Mesothelial cell of epicardium (in vitro differentiated cells): ENCODE measurements around the gene POLR2H. TPM values are rescaled to one million over a fixed set of nuclear protein-coding genes. Genes with fewer than 3 reads are reported as not detected.

Experiments
- DNase-seq, 2 experiments: peaks; one replicate each; pipeline ENCODE4 v3.0.0; 2021; ENCODE audit warnings: low spot score in 2 of 2; ENCODE audit not compliant: unreplicated experiment in 2 of 2
- H3K27ac Mint-ChIP-seq: 2 replicates; pipeline ENCODE4 v1.8.0; 2021; ENCODE audit warnings: mixed read lengths
- H3K27me3 Mint-ChIP-seq: 2 replicates; pipeline ENCODE4 v1.8.0; 2021; ENCODE audit warnings: low read depth, mixed read lengths
- H3K36me3 Mint-ChIP-seq: 2 replicates; pipeline ENCODE4 v1.8.0; 2021; ENCODE audit warnings: mixed read lengths
- H3K4me1 Mint-ChIP-seq: 2 replicates; pipeline ENCODE4 v1.8.0; 2021; ENCODE audit warnings: mixed read lengths
- H3K4me3 Mint-ChIP-seq: 2 replicates; pipeline ENCODE4 v1.8.0; 2021; ENCODE audit warnings: mild to moderate bottlenecking, moderate library complexity, mixed read lengths
- H3K9me3 Mint-ChIP-seq: 2 replicates; pipeline ENCODE4 v1.8.0; 2021; ENCODE audit warnings: mixed read lengths
- total RNA-seq: library from RNA; stranded (reverse); gene quantifications from 3 replicates; pipeline ENCODE4 v1.2.1, GENCODE V29; 2021
- TF ChIP-seq, protein P1 (sequence below): fragments of 200-600 bp; sonication (generic); IDR thresholded peaks from one replicate; pipeline ENCODE4 v1.5.0; 2021; ENCODE audit warnings: antibody characterized with exemption; ENCODE audit not compliant: unreplicated experiment

The POLR2H gene
- total RNA-seq, 1 donor from 2014 or later, result 82.4 TPM

DNA sequence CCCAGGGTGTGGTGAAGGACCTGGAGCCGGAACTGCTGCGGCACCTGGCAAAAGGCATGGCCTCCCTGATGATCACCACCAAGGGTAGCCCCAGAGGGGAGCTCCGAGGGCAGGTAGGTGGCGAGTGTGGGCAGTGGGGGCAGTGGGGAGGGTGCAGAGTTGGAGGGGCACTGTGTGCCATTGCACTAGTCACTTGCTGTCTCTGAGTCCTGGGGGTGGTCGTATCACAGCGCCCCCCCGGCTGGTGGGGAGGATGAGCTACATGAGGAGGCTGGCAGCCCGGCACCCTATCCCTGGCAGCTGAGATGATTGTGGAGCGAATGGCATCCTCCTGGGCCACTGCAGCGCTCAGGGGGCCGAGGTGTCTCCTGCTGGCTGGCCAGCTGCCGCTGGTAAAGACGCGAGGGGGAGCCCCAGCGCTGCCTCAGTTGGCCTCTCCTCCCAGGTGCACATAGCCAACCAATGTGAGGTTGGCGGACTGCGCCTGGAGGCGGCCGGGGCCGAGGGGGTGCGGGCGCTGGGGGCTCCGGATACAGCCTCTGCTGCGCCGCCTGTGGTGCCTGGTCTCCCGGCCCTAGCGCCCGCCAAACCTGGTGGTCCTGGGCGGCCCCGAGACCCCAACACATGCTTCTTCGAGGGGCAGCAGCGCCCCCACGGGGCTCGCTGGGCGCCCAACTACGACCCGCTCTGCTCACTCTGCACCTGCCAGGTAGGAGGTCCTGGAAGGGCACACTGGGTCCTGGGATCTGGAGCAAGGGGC, 24.7 kb downstream of the POLR2H start:
- TF ChIP-seq, protein P1, sequence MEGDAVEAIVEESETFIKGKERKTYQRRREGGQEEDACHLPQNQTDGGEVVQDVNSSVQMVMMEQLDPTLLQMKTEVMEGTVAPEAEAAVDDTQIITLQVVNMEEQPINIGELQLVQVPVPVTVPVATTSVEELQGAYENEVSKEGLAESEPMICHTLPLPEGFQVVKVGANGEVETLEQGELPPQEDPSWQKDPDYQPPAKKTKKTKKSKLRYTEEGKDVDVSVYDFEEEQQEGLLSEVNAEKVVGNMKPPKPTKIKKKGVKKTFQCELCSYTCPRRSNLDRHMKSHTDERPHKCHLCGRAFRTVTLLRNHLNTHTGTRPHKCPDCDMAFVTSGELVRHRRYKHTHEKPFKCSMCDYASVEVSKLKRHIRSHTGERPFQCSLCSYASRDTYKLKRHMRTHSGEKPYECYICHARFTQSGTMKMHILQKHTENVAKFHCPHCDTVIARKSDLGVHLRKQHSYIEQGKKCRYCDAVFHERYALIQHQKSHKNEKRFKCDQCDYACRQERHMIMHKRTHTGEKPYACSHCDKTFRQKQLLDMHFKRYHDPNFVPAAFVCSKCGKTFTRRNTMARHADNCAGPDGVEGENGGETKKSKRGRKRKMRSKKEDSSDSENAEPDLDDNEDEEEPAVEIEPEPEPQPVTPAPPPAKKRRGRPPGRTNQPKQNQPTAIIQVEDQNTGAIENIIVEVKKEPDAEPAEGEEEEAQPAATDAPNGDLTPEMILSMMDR, result no peak
- no peak overlapping the region for H3K27ac Mint-ChIP-seq

DNA sequence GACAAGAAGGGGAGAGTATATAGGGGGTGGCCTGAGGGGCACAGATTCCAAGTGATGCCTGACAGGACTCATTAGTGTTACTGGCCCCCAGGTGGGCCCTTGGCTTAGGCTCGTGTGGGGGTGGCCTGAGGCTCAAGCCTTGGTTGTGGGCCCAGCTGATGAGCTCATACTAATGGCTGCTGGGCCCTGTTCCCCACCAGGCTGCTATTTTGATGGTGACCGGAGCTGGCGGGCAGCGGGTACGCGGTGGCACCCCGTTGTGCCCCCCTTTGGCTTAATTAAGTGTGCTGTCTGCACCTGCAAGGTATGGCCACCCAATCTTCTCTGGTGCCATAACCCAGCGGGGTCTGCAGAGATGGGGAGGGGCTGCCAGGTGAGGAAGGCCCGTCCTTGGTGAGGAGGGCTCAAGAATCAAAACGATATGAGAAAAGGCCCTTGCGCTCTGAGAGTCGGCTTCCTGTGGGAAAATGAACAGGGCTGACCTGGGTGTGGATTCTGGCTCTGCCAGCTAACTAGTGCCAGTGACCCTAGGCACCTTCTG, 25.7 kb downstream of the POLR2H start:
- TF ChIP-seq, protein P1, result no peak
- no peaks in the 10 kb centered on the region for H3K36me3 Mint-ChIP-seq
- no peaks in the 10 kb centered on the region for H3K9me3 Mint-ChIP-seq
- H3K4me3 Mint-ChIP-seq, result no peak overlapping the region
- H3K4me1 Mint-ChIP-seq, result no peaks in the 10 kb centered on the region
- no peak for DNase-seq
- no peak overlapping the region for H3K27ac Mint-ChIP-seq
- H3K27me3 Mint-ChIP-seq, result peaks cover 10% of the 10 kb centered on the region

More for the DNA sequence above, 24.7 kb downstream of the POLR2H start:
- no peak for DNase-seq
- Mint-ChIP-seq H3K4me1 (no peaks in the 10 kb centered on the region), H3K36me3 (no peaks in the 10 kb centered on the region), H3K27me3 (peaks cover 21% of the 10 kb centered on the region), H3K4me3 (no peak overlapping the region), H3K9me3 (no peaks in the 10 kb centered on the region)

DNA sequence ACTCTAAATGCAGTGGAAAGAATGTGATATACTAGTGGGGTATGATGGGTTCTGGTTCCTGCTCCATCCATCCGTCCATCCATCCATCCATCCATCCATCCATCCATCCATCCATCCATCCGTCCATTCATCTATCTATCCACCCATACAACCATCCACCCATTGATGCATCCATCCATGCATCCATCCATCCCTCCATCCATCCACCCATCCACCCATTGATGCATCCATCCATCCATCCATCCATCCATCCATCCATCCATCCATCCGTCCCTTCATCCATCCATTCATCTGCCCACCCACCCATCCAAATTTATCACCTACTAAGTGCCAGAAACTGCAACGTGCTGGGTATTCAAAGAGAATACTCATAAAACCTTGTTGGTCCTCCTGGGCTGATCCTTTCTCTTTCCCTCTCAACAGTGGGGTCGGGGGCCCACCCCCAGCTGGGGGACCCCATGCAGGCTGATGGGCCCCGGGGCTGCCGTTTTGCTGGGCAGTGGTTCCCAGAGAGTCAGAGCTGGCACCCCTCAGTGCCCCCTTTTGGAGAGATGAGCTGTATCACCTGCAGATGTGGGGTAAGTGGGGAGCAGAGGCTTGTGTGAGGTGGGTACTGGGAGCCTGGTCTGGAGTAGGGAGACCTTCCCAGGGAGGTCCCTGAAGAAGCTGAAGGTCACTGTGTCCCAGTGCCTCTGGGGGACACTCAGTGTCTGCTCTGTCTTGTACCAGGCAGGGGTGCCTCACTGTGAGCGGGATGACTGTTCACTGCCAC, 26.8 kb downstream of the POLR2H start:
- TF ChIP-seq, protein P1, result no peak
- H3K4me1 Mint-ChIP-seq, result no peaks in the 10 kb centered on the region
- H3K27me3 Mint-ChIP-seq, result peaks cover 3% of the 10 kb centered on the region
- DNase-seq, result no peak
- no peak overlapping the region for H3K27ac Mint-ChIP-seq
- H3K36me3 Mint-ChIP-seq, result no peaks in the 10 kb centered on the region
- no peaks in the 10 kb centered on the region for H3K9me3 Mint-ChIP-seq
- H3K4me3 Mint-ChIP-seq, result no peak overlapping the region

DNA sequence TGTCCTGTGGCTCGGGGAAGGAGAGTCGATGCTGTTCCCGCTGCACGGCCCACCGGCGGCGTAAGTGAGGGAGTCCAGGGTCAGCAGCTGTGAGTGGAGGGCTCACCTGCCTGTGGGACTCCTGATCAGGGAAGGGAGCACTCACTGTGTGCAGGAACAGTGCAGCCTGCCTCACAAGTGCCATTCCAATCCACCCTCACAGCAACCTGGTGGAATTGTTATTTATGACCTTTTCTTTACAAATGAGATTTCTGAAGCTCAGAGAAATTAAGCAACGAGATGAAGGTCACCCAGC, 27.4 kb downstream of the POLR2H start:
- Mint-ChIP-seq H3K4me1 (no peaks in the 10 kb centered on the region), H3K4me3 (no peak overlapping the region), H3K36me3 (no peaks in the 10 kb centered on the region), H3K27me3 (peaks cover 3% of the 10 kb centered on the region), H3K27ac (no peak overlapping the region), H3K9me3 (no peaks in the 10 kb centered on the region)
- no peak for DNase-seq
- TF ChIP-seq, protein P1, result no peak

DNA sequence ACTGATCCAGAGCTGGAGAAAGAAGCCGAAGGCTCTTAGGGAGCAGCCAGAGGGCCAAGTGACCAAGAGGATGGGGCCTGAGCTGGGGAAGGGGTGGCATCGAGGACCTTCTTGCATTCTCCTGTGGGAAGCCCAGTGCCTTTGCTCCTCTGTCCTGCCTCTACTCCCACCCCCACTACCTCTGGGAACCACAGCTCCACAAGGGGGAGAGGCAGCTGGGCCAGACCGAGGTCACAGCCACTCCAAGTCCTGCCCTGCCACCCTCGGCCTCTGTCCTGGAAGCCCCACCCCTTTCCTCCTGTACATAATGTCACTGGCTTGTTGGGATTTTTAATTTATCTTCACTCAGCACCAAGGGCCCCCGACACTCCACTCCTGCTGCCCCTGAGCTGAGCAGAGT, 27.9 kb downstream of the POLR2H start:
- H3K4me1 Mint-ChIP-seq, result no peaks in the 10 kb centered on the region
- peaks cover 3% of the 10 kb centered on the region for H3K27me3 Mint-ChIP-seq
- TF ChIP-seq, protein P1, result no peak
- no peaks in the 10 kb centered on the region for H3K9me3 Mint-ChIP-seq
- H3K4me3 Mint-ChIP-seq, result no peak overlapping the region
- H3K36me3 Mint-ChIP-seq, result no peaks in the 10 kb centered on the region
- no peak overlapping the region for H3K27ac Mint-ChIP-seq
- no peak for DNase-seq
